Right lobe of liver (tissue), 6 donors: ENCODE results near the gene ZER1. TPM values are rescaled to one million over a fixed set of nuclear protein-coding genes. Genes with fewer than 3 reads are reported as not detected.

Experiments used
- ATAC-seq, 4 donors: fragments of 200-7000 bp; cut with Tn5 transposase; one replicate each; pipeline ENCODE4 v1.9.1; 2020; ENCODE audit warnings: mild to moderate bottlenecking in 4 of 4, moderate library complexity in 4 of 4
- DNase-seq, 3 donors: peaks; one replicate each; pipeline ENCODE4 v3.0.0-alpha.2; 2020
- H3K27ac ChIP-seq, 3 donors: fragments of 200-600 bp; one replicate each; pipeline ENCODE4 v1.8.0; 2022
- H3K27me3 ChIP-seq, 2 donors: fragments of 200-600 bp; one replicate each; pipeline ENCODE4 v1.8.0; 2022
- H3K36me3 ChIP-seq, 4 donors: fragments of 200-600 bp; sonication (generic) in 1 of 4; one replicate each; pipeline versions ENCODE4 v1.5.1 to v1.8.0; 2017 to 2022; ENCODE audit warnings: control low read depth in 1 of 4
- H3K4me1 ChIP-seq, 4 donors: fragments of 200-600 bp; sonication (generic) in 1 of 4; one replicate each; pipeline versions ENCODE4 v1.5.1 to v1.8.0; 2017 to 2022; ENCODE audit warnings: control low read depth in 1 of 4
- H3K4me3 ChIP-seq, 3 donors: fragments of 200-600 bp; one replicate each; pipeline ENCODE4 v1.8.0; 2022
- H3K9me3 ChIP-seq, 4 donors: fragments of 200-600 bp; sonication (generic) in 1 of 4; one replicate each; pipeline versions ENCODE4 v1.5.1 to v1.8.0; 2017 to 2022; ENCODE audit warnings: control low read depth in 1 of 4
- CTCF ChIP-seq, 4 donors: fragments of 200-600 bp in 3 of 4; fragments of 450-650 bp in 1 of 4; IDR thresholded peaks; one replicate each; pipeline versions ENCODE4 v1.5.1 to v1.8.0; 2016 to 2022; ENCODE audit warnings: antibody characterized with exemption in 4 of 4, mild to moderate bottlenecking in 2 of 4
- POLR2A ChIP-seq: fragments of 450-650 bp; IDR thresholded peaks from one replicate; pipeline ENCODE4 v1.6.1; 2017; ENCODE audit warnings: antibody characterized with exemption, mild to moderate bottlenecking
- WGBS: methylation state at CpG from one replicate; pipeline ENCODE4 v1.1.6; 2018; ENCODE audit warnings: low coverage, low lambda C conversion rate; ENCODE audit not compliant: insufficient coverage; ENCODE audit errors: missing lambda C conversion rate; 5-methylcytosine and 5-hydroxymethylcytosine counted together
- intact Hi-C, 2 donors: fragments of 100-400 bp; cut with DNase I; formaldehyde crosslinking; loops; one replicate each; pipeline versions ENCODE4 v1.11.2 to v1.14.1; 2022
- total RNA-seq, 6 experiments: library from RNA; depleted of rRNA in 2 of 6; stranded (reverse); fragments of >200 nt in 2 of 6; fragmentation: NEBNext Ultra II Directional in 3 of 6; extraction: Animal tissue kit (Norgen Biotek cat#: 25700) in 3 of 6; gene quantifications; one replicate each; pipeline versions ENCODE4 v1.1.0 to v1.2.4, GENCODE V29; 2016 to 2023
- donor health status: DM: no; HTN: yes; CAD: no.
- donor health status: DM: no; HTN: no; CAD: no.
- donor health status: DM: no; HTN: no; CAD: no.
- donor health status: DM: no; HTN: yes; CAD: no.
- donor health status: DM: no; HTN: yes; CAD: no.

The ZER1 gene
- total RNA-seq, 6 experiments from 2014 or later = 13.4 to 21.8 (median 16.0) TPM

- Histone ChIP-seq H3K27ac (no peak overlapping the region), H3K36me3 (no peaks in the 10 kb centered on the region), H3K4me3 (no peak overlapping the region), H3K9me3 (no peaks in the 10 kb centered on the region), H3K27me3 (no peaks in the 10 kb centered on the region), H3K4me1 (no peaks in the 10 kb centered on the region)
- WGBS = 96% methylated on average over 4 of the region's 36 CpGs
- ATAC-seq (no peak), DNase-seq (peak; percentile 15 to 52 (median 45))
- intact Hi-C loops = no loop called here
- TF ChIP-seq POLR2A = no peak
- TF ChIP-seq CTCF (IDR thresholded peaks at IDR 0.05) = no peak
Measured at GRCh38 chr9:128705051-128705965, 66.4 kb downstream of the ZER1 start.

DNA sequence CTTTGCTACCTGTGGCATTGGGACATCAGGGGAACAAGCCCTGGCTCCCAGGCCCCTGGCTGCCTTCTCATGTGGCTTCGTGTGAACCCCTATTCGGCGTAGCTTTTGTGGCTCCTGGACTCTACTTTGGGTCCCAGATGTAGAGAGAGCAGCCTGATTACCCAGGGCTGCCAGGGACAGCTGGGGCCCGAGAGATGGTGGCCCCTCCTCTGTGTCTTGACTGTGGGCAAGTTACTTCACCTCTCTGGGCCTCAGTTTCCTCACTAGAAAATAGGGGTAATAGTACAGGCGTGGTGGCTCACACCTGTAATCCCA is 67.4 kb downstream of the ZER1 start:
- no peaks in the 10 kb centered on the region for H3K36me3 ChIP-seq
- H3K4me1 ChIP-seq = no peaks in the 10 kb centered on the region
- 80% methylated on average over 1 of the region's 5 CpGs for WGBS
- no peaks in the 10 kb centered on the region for H3K9me3 ChIP-seq
- ATAC-seq (no peak), DNase-seq (no peak)
- H3K27me3 ChIP-seq = no peaks in the 10 kb centered on the region
- H3K4me3 ChIP-seq = peak overlapping the region in 1 of 3 donors; percentile 73
- intact Hi-C loops = no loop called here
- TF ChIP-seq CTCF (IDR thresholded peaks at IDR 0.05) (no peak), POLR2A (no peak)
- peak overlapping the region in 1 of 3 donors; percentile 60 for H3K27ac ChIP-seq

- intact Hi-C loops = no loop called here
- peak overlapping the region in 2 of 3 donors; percentile 45 to 60 for H3K27ac ChIP-seq
- DNase-seq (peak; percentile 24 to 77 (median 54)), ATAC-seq (peak in 2 of 4 donors; percentile 48 to 53)
- TF ChIP-seq CTCF (IDR thresholded peaks at IDR 0.05) = no peak
- TF ChIP-seq POLR2A = no peak
- H3K9me3 ChIP-seq = no peaks in the 10 kb centered on the region
- peak overlapping the region in 1 of 3 donors; percentile 73 for H3K4me3 ChIP-seq
- H3K27me3 ChIP-seq = no peaks in the 10 kb centered on the region
- H3K4me1 ChIP-seq = no peaks in the 10 kb centered on the region
- WGBS = 94% methylated on average over 3 of the region's 31 CpGs
- H3K36me3 ChIP-seq = no peaks in the 10 kb centered on the region
Measured at GRCh38 chr9:128703616-128704355, 67.9 kb downstream of the ZER1 start.

- intact Hi-C loops = no loop called here
- DNase-seq (peak; percentile 29 to 64 (median 59)), ATAC-seq (peak in 3 of 4 donors; percentile 15 to 33 (median 18))
- peak overlapping the region; percentile 45 to 60 (median 60) for H3K27ac ChIP-seq
- peak overlapping the region; percentile 53 to 86 (median 73) for H3K4me3 ChIP-seq
- whole genome bisulfite sequencing = 20% methylated on average over 8 of the region's 55 CpGs
- no peaks in the 10 kb centered on the region for H3K27me3 ChIP-seq
- H3K9me3 ChIP-seq = no peaks in the 10 kb centered on the region
- no peak for TF ChIP-seq POLR2A
- TF ChIP-seq CTCF (IDR thresholded peaks at IDR 0.05) = no peak
- H3K36me3 ChIP-seq = no peaks in the 10 kb centered on the region
- no peaks in the 10 kb centered on the region for H3K4me1 ChIP-seq
Measured at GRCh38 chr9:128702949-128703615, 68.6 kb downstream of the ZER1 start.
